Stimulated activated CD8-positive, alpha-beta memory T cell treated with anti-CD3 and anti-CD28 coated beads, Interleukin-12 subunit alpha, Interleukin-12 subunit beta, amount 100 ng/mL, for 4 hours (primary cell): ENCODE results near the gene SNX6.
A peak's percentile ranks its signal among the peaks of the same experiment; 100 is the strongest.
"Not testable (repeated sequence)": the region's sequence is repeated elsewhere in the genome, so short reads cannot be mapped to it uniquely, and the experiment has no call there.

Source experiments
- DNase-seq: peaks from one replicate; pipeline ENCODE4 v3.0.0-alpha.2; 2020; ENCODE audit warnings: low read depth

Gene SNX6

GRCh38 chr14:34629657-34630529, at the start of gene SNX6:
SNX6 (minus strand) TSS chr14:34630148; CDS start chr14:34630116, 32 bp downstream.
- DNase-seq: peak; percentile 75

DNA sequence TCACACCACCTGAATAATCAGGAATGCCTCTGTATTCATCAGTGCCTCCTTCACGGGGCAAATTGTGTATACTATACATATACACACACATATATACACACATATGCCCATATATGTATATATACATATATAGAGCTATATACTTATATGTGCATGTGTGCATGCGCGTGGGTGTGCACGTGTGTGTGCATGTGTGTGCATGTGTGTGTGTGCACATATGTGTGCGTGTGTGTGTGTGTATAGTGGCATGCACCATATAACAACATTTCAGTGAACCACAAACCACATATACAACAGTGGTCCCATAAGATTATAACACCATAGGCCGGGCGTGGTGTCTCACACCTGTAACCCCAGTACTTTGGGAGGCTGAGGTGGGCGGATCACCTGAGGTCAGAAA, 48.8 kb upstream of the SNX6 start:
- no peak for DNase-seq

DNA sequence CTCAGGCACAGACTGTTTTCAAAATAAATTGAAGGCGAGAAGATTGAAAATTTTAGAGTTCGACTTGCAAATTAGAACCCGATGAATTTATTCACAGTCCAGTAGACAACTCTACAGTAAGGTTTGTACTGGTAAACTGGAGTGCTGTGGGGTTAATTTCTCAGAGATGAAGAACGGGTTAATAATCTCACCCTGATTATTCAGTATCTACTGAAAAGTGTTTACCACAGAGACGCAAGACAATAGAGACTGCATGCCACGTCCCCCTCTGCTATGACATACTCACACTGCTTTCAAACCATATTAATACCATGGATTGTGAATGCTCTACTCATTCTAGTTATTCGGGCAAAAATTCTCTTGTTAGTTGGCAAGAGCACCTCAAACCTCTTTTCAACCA, 48.4 kb upstream of the SNX6 start:
- DNase-seq: no peak

GRCh38 chr14:34676516-34677211, 46.7 kb upstream of the SNX6 start:
- DNase-seq: no peak

DNA sequence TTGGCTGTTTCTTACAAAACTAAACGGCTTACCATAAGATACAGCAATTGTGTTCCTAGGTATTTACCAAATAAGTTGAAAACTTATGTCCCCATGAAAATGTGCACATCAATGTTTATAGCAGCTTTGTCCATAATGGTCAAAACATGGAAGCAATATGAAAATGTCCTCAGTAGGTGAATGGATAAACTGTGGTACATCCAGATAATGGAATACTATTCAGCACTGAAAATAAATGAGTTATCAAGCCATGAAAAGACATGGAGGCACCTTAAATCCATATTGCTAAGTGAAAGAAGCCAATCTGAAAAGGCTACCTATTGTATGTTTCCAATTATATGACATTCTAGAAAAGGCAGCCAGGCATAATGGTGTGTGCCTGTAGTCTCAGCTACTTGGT, 43.8 kb upstream of the SNX6 start:
- no peak for DNase-seq

DNA sequence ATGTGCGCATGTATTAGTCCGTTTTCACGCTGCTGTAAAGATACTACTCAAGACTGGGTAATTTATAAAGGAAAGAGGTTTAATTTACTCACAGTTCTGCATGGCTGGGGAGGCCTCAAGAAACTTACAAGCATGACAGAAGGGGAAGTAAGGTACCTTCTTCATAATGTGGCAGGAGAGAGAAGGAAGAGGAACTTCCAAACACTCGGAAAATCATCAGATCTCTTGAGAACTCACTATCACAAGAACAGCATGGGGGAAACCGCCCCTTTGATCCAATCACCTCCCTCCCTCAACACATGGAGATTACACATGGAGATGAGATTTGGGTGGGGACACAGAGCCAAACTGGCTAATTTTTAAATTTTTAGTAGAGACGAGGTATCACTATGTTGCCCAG, 41.8 kb upstream of the SNX6 start:
- no peak for DNase-seq

- no peak for DNase-seq
Observed at GRCh38 chr14:34668111-34668510, 38.2 kb upstream of the SNX6 start.

DNA sequence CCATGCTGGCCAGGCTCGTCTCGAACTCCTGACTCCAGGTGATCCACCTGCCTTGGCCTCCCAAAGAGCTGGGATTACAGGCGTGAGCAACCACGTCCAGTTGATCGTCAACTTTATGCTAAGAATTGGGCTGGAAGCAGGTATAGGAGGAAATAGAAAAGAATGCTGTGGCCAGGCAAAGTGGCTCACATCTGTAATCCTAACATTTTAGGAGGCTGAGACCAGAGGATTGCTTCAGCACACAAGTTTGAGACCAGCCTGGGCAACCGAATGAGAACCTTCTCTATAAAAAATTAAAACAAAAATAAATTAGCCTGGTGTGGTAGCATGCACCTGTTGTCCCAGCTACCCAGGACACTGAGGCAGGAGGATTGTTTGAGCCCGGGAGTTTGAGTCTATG, 37.1 kb upstream of the SNX6 start:
- no peak for DNase-seq

- no peak for DNase-seq
Observed at GRCh38 chr14:34665785-34666435, 36.0 kb upstream of the SNX6 start.

- DNase-seq: no peak
Observed at GRCh38 chr14:34662561-34663088, 32.7 kb upstream of the SNX6 start.

DNA sequence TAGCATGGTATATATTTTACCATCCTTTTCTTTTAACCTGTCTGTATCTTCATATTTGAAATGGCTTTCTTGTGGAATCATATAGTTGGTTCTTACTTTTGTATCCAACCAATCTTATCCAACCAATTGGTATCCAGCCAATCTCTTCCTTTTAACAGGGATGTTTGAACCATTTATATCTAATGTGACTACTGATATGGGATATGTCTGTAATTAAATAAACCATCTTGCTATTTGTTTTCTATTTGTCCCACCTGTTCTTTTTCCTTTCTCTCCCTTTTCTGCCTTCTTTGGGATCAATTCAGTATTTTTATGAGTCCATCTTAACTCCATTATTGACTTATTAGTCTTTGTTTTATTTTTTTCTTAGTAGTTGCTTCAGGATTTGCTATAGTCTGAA, 30.8 kb upstream of the SNX6 start:
- DNase-seq: no peak

DNA sequence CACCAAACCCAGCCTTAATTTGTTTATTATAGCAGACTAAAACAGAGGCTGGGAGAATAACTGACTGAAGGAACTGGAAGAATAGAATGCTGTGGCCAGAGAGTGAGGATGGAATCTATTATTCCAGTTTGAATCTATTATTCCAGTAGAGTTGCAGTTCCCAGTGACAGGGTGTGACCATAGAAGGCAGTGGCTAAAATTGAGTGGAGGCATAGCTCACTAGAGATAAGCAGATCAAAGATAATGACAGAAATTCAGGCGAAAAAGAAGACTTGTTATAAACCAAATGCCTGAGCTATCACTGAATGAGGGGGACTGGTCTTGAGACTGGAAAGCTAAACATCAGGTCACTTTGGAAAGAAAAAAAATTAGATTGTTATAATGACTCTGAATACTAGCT, 26.0 kb upstream of the SNX6 start:
- DNase-seq: no peak

DNA sequence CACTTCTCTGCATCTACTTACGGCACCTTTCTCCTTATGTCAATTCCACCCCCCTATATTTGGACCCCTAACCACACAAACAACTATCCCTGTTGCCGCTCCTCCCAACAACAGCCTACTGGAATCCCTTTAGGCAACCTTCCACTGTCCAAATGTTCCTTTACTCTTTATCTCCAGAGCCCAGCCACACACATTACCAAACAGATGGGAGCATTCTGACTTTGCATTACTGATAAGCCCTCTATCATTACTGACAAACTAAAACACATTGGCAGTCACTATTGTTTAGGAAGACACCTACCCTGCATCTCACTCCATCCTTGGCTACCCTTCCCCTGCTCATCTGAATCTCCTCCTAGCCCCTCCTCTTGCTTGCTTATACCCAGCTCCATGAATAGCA, 23.1 kb upstream of the SNX6 start:
- DNase-seq: not testable (repeated sequence)

GRCh38 chr14:34652348-34652747, 22.4 kb upstream of the SNX6 start:
- not testable (repeated sequence) for DNase-seq

DNA sequence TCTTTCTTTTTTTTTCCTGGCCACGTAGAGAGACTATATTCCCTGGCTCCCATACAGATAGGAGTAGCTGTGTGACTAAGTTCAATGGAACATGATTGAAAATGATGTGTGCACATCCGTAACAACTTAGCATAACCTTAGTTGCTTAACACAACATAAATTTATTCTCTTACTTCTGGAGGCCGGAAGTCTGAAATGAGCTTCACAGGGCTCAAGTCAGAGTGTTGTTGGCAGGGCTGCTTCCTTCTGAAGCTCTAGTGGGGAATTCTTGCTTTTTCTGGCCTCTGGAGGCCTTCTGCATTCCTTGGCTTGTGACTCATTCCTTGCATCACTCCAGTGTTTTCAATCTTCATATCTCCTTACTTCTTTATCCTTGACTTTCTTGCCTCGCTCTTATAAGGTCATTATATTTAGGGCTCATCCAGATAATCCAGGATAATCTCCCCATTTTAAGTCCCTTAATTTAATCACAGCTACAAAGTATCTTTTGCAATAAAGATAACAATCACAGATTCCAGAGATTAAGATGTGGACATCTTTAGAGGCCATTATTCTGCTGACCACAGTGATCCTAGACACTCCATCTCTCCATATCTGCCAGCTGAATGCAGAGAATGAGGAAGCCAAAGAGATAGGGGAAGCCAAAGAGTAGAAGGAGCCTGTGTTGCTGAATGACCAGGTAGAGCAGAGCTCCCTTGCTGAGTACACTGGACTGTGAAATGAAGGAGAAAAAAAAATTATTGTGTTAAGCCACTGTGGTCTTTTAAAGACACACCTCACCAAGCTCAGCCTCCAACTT, 21.0 kb upstream of the SNX6 start:
- no peak for DNase-seq

GRCh38 chr14:34650006-34650405, 20.1 kb upstream of the SNX6 start:
- DNase-seq: not testable (repeated sequence)

GRCh38 chr14:34649344-34649743, 19.4 kb upstream of the SNX6 start:
- no peak for DNase-seq

- no peak for DNase-seq
Observed at GRCh38 chr14:34646570-34647255, 16.8 kb upstream of the SNX6 start.

- no peak for DNase-seq
Observed at GRCh38 chr14:34643361-34643760, 13.4 kb upstream of the SNX6 start.

GRCh38 chr14:34642595-34642994, 12.6 kb upstream of the SNX6 start:
- DNase-seq: no peak

DNA sequence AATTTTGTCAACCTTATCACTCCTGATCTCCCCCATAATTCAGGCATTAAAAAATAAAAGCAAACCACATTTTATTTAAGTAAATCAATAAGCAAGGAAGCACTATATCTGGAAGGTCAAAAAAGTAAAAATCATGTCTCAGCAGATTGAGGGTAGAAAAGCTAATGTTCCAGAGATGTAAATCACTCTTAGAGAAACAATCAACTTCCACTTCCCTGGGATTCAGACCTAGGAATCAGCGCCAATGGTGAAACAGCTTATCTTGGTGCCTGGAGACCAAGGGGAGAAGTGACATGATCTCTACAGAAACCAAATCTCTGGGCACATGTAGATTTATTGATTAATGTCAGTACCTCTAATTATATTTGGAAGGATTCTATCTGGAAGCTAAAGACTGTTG, 10.9 kb upstream of the SNX6 start:
- DNase-seq: no peak
